GM12873 (cell line): Measurements from ENCODE around the gene ADCY9.

Experiments
- CTCF ChIP-seq: IDR thresholded peaks from 2 replicates; pipeline ENCODE4 v1.5.1; 2012; ENCODE audit warnings: low read depth, mild to moderate bottlenecking, moderate library complexity, low read length, control low read depth; ENCODE audit not compliant: insufficient read depth; ENCODE audit errors: missing control alignments

Gene ADCY9

GRCh38 chr16:4136229-4136813 is 20.1 kb upstream of the ADCY9 start:
- no peak for TF ChIP-seq CTCF

GRCh38 chr16:4135537-4135936 is 19.3 kb upstream of the ADCY9 start:
- TF ChIP-seq CTCF = no peak

- no peak for TF ChIP-seq CTCF
Measured at GRCh38 chr16:4133897-4134372, 17.7 kb upstream of the ADCY9 start.

- no peak for TF ChIP-seq CTCF
Measured at GRCh38 chr16:4131621-4132020, 15.4 kb upstream of the ADCY9 start.

GRCh38 chr16:4124535-4125294 is 8.5 kb upstream of the ADCY9 start:
- no peak for TF ChIP-seq CTCF

GRCh38 chr16:4123616-4124300 is 7.5 kb upstream of the ADCY9 start:
- TF ChIP-seq CTCF = no peak

- TF ChIP-seq CTCF = no peak
Measured at GRCh38 chr16:4120176-4120575, 3.9 kb upstream of the ADCY9 start.
